Astrocyte of the hippocampus (primary cell): ENCODE data around the gene C1orf35.

Experiments
- DNase-seq: peaks from one replicate; pipeline ENCODE4 v3.0.0; 2011; ENCODE audit warnings: low read depth, low spot score

Gene C1orf35

GRCh38 chr1:228063251-228064191 is 39.6 kb downstream of the C1orf35 start:
- no peak for DNase-seq

GRCh38 chr1:228062812-228063211 is 40.3 kb downstream of the C1orf35 start:
- no peak for DNase-seq

- DNase-seq: no peak
Observed at GRCh38 chr1:228062085-228062791, 40.9 kb downstream of the C1orf35 start.

GRCh38 chr1:228061411-228062084 is 41.6 kb downstream of the C1orf35 start:
- no peak for DNase-seq

- DNase-seq: peak; percentile 55
Observed at GRCh38 chr1:228060458-228061190, 42.5 kb downstream of the C1orf35 start.

GRCh38 chr1:228059634-228060457 is 43.3 kb downstream of the C1orf35 start:
- DNase-seq: no peak

GRCh38 chr1:228058949-228059633 is 44.0 kb downstream of the C1orf35 start:
- DNase-seq: no peak

- DNase-seq: no peak
Observed at GRCh38 chr1:228058172-228058948, 44.8 kb downstream of the C1orf35 start.
